Parathyroid adenoma (tissue), 2 donors: ENCODE measurements around the gene LASP1.
A peak's percentile ranks its signal among the peaks of the same experiment; 100 is the strongest.

Experiments used
- H2AFZ ChIP-seq: fragments of 300-600 bp; sonication (generic); one replicate; pipeline ENCODE4 v1.7.0; 2017; ENCODE audit warnings: antibody characterized with exemption, mild to moderate bottlenecking
- H3K27ac ChIP-seq: fragments of 300-600 bp; sonication (generic); one replicate; pipeline ENCODE4 v1.7.0; 2017
- H3K27me3 ChIP-seq: fragments of 300-600 bp; sonication (generic); one replicate; pipeline ENCODE4 v1.7.0; 2017; ENCODE audit warnings: low read length; ENCODE audit not compliant: control insufficient read depth, insufficient read depth
- H3K36me3 ChIP-seq: fragments of 300-600 bp; sonication (generic); one replicate; pipeline ENCODE4 v1.7.0; 2017; ENCODE audit warnings: low read length; ENCODE audit not compliant: control insufficient read depth, insufficient read depth
- H3K4me1 ChIP-seq: fragments of 300-600 bp; sonication (generic); one replicate; pipeline ENCODE4 v1.7.0; 2017; ENCODE audit warnings: control low read depth
- H3K4me2 ChIP-seq: fragments of 300-600 bp; sonication (generic); one replicate; pipeline ENCODE4 v1.7.0; 2017; ENCODE audit warnings: low read length
- H3K4me3 ChIP-seq: fragments of 300-600 bp; sonication (generic); one replicate; pipeline ENCODE4 v1.7.0; 2017; ENCODE audit warnings: low read depth, low read length
- H3K79me2 ChIP-seq: fragments of 300-600 bp; sonication (generic); one replicate; pipeline ENCODE4 v1.7.0; 2017; ENCODE audit warnings: control low read depth
- H3K9ac ChIP-seq: fragments of 300-600 bp; sonication (generic); one replicate; pipeline ENCODE4 v1.7.0; 2017; ENCODE audit warnings: mild to moderate bottlenecking
- H3K9me3 ChIP-seq: fragments of 300-600 bp; sonication (generic); one replicate; pipeline ENCODE4 v1.7.0; 2017; ENCODE audit warnings: low read length; ENCODE audit not compliant: control insufficient read depth
- TF ChIP-seq, protein P1 (sequence below): fragments of 300-600 bp; sonication (generic); IDR thresholded peaks from one replicate; pipeline ENCODE4 v1.7.0; 2017; ENCODE audit warnings: antibody characterized with exemption, mild to moderate bottlenecking
- donor health status: primary hyperparathyroidism.

Gene LASP1

DNA sequence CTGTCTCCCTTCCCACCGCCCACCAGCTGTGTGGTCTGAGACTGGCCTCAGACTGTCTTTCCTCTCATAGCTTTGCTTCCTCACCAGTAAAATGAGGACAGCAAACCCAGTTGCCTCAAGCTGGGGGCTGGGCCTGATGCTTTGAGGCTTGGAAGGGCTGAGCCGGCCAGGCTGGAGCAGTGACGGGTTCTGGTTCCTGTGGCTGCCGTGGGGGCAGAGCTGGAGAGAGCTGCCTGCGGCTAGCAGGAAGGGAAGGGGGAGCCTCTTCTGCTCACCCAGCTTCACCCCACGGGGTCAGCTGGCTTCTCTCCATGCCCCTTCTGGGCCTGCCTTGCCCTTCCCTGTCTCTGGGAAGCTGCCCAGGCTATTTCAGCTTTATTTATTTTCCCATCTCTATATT lies 23.7 kb downstream of the LASP1 start:
- peaks cover 6% of the 10 kb centered on the region for H3K4me1 ChIP-seq
- H3K4me2 ChIP-seq, result no peak overlapping the region
- H3K9ac ChIP-seq, result no peak overlapping the region
- H3K27ac ChIP-seq, result no peak overlapping the region
- H3K9me3 ChIP-seq, result no peaks in the 10 kb centered on the region
- no peak overlapping the region for H2AFZ ChIP-seq
- H3K79me2 ChIP-seq, result peaks cover 14% of the 10 kb centered on the region
- no peak overlapping the region for H3K4me3 ChIP-seq
- H3K36me3 ChIP-seq, result no peaks in the 10 kb centered on the region
- no peaks in the 10 kb centered on the region for H3K27me3 ChIP-seq
- TF ChIP-seq, protein P1, sequence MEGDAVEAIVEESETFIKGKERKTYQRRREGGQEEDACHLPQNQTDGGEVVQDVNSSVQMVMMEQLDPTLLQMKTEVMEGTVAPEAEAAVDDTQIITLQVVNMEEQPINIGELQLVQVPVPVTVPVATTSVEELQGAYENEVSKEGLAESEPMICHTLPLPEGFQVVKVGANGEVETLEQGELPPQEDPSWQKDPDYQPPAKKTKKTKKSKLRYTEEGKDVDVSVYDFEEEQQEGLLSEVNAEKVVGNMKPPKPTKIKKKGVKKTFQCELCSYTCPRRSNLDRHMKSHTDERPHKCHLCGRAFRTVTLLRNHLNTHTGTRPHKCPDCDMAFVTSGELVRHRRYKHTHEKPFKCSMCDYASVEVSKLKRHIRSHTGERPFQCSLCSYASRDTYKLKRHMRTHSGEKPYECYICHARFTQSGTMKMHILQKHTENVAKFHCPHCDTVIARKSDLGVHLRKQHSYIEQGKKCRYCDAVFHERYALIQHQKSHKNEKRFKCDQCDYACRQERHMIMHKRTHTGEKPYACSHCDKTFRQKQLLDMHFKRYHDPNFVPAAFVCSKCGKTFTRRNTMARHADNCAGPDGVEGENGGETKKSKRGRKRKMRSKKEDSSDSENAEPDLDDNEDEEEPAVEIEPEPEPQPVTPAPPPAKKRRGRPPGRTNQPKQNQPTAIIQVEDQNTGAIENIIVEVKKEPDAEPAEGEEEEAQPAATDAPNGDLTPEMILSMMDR, result no peak

- Histone ChIP-seq H3K4me3 (no peak overlapping the region), H3K9ac (no peak overlapping the region), H3K27ac (no peak overlapping the region), H3K36me3 (no peaks in the 10 kb centered on the region), H3K9me3 (no peaks in the 10 kb centered on the region), H3K27me3 (no peaks in the 10 kb centered on the region), H2AFZ (no peak overlapping the region), H3K79me2 (peaks cover 14% of the 10 kb centered on the region), H3K4me1 (peaks cover 6% of the 10 kb centered on the region), H3K4me2 (no peak overlapping the region)
- TF ChIP-seq, protein P1, result no peak
Measured at GRCh38 chr17:38894276-38894675, 24.4 kb downstream of the LASP1 start.

DNA sequence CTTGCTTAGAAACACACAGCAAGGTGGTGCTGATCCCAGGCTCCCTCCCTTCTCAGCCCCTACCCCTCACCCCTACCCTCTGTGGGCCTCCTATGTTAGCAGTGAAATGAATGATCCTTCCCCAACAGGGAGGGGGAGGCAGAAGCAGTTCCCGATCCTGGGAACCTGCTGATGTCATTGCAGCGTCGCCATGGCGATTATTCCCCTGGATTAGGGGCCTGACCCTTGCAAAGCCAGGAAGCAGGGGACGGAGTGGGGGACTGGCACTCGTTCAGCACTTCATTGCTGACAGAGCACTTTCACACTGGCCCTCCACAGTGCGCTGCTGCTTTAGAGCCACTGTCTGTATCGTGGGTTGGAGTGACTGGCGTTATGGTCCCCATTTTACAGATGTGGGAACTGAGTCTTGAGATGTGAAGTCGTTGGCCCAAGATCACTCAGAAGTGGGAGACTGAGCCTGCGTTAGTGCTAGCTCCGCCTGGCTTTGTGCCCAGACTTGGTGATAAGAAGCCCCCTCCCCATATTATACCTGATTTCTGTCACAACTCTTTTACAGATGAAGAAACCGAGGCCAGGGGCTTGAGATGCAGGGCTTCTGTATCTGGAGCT lies 26.6 kb downstream of the LASP1 start:
- H3K9me3 ChIP-seq, result no peaks in the 10 kb centered on the region
- no peaks in the 10 kb centered on the region for H3K36me3 ChIP-seq
- no peaks in the 10 kb centered on the region for H3K27me3 ChIP-seq
- peak overlapping the region; percentile 38 for H3K27ac ChIP-seq
- H3K4me2 ChIP-seq, result no peak overlapping the region
- no peak overlapping the region for H3K4me3 ChIP-seq
- H3K9ac ChIP-seq, result no peak overlapping the region
- peaks cover 11% of the 10 kb centered on the region for H3K79me2 ChIP-seq
- TF ChIP-seq, protein P1, result no peak
- H3K4me1 ChIP-seq, result peaks cover 17% of the 10 kb centered on the region
- H2AFZ ChIP-seq, result no peak overlapping the region

DNA sequence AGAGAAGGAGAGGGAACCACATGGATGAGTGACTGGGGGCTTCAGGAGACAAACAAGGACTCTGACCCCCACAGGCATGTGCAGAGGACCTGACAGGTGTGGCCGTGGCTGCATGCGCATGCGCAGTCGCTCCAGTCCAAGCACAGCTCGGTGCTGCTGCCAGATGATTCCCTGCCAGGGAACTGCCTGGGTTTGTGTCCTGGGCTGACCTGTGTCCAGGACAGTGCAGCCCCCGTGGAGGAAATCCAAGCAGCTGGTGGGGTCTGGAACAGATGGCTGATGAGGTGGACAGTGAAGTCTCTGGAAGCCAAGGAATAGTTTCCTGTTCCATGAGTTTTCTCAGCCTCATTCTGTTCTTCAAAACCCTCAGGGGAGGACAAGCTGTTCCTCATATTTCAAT lies 27.3 kb downstream of the LASP1 start:
- TF ChIP-seq, protein P1, result no peak
- Histone ChIP-seq H2AFZ (no peak overlapping the region), H3K9ac (no peak overlapping the region), H3K4me1 (peaks cover 17% of the 10 kb centered on the region), H3K27me3 (no peaks in the 10 kb centered on the region), H3K79me2 (peaks cover 16% of the 10 kb centered on the region), H3K27ac (peak overlapping the region; percentile 58), H3K4me2 (no peak overlapping the region), H3K4me3 (no peak overlapping the region), H3K36me3 (no peaks in the 10 kb centered on the region), H3K9me3 (no peaks in the 10 kb centered on the region)

DNA sequence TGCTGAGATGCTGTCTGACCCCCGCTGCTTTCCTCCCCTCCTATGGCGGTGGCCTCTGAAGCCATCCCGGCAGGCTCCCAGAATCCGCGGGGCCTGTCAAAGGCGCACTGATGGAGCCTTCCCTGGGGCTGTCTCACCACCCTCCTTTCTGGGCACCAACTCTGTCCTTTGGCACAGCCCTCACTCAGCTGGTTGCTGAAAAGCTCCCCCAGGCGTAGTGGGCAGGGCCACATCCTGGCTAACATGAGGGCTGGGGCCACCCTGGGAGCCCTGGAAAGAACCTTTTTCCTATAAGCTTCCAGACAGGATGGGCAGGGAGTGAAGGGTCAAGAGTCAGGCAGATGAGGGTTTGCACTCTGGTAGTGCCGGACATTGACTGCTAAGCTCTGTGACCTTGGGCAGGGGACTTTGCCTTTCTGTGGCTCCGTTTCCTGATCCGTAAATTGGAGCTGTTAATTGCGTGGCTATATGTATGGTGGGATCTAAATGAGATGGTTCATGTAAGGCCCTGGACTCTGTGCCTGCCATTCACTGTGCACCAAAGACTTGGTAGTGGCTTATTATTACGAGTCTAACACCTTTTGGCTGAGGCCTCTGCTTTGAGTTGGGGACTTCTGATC lies 27.9 kb downstream of the LASP1 start:
- Histone ChIP-seq H3K9ac (no peak overlapping the region), H3K4me3 (peak overlapping the region; percentile 15), H3K4me2 (peak overlapping the region; percentile 53), H3K9me3 (no peaks in the 10 kb centered on the region), H2AFZ (no peak overlapping the region), H3K27ac (peak overlapping the region; percentile 58), H3K27me3 (no peaks in the 10 kb centered on the region), H3K79me2 (peaks cover 17% of the 10 kb centered on the region), H3K36me3 (no peaks in the 10 kb centered on the region), H3K4me1 (peaks cover 17% of the 10 kb centered on the region)
- TF ChIP-seq, protein P1, result no peak
